IPS-NIHi11 (cell line): ENCODE data around the gene MAP4K5.

Experiments used
- DNase-seq: peaks from one replicate; pipeline ENCODE4 v3.0.0; 2012; ENCODE audit warnings: mixed read lengths, low spot score

MAP4K5 gene

DNA sequence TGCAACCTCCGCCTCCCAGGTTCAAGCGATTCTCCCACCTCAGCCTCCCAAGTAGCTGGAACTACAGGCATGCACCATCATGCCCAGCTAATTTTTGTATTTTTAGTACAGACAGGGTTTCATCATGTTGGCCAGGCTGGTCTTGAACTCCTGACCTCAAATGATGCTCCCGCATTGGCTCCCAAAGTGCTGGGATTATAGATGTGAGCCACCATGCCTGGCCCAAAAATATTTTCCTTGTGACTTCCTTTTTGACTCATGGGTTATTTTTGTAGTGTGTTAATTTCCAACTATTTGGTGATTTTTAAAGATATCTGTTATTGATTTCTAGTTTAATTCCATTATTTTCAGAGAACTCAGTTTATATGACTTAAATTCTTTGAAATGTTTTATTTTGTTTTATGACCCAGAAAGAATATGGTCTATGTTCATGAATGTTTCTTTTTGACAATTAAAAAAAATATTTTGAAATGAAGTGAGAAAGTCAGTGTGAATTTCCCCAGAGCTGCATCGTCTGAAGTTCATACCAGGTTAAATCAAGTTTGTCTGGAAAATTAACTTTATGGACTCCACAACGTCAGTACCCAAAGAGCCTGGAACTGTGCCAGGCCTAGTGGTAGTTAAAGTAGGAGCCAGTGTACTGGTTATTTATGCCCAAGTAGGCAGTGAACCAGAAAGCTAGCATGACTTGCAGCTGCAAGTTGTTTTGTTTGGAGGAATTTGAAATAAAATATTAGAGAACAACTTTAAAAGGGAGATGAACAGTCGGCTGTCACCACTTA is 132.9 kb downstream of the MAP4K5 start:
- DNase-seq, result no peak

DNA sequence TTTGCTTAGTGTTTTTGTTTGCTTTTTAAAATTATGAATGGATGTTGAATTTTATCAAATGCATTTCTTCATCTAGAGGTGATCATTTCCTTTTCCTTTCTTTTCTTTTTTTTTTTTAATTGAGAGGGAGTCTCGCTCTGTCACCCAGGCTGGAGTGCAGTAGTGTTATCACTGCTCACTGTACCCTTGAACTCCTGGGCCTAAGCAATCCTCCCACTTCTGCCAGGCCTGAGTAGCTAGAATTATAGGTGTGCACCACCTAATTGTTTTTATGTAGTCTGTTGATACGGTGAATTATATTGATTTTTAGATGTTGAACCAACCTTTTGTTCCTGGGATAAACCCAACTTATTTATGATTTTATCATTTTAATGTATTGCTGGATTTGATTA is 134.2 kb downstream of the MAP4K5 start:
- no peak for DNase-seq

DNA sequence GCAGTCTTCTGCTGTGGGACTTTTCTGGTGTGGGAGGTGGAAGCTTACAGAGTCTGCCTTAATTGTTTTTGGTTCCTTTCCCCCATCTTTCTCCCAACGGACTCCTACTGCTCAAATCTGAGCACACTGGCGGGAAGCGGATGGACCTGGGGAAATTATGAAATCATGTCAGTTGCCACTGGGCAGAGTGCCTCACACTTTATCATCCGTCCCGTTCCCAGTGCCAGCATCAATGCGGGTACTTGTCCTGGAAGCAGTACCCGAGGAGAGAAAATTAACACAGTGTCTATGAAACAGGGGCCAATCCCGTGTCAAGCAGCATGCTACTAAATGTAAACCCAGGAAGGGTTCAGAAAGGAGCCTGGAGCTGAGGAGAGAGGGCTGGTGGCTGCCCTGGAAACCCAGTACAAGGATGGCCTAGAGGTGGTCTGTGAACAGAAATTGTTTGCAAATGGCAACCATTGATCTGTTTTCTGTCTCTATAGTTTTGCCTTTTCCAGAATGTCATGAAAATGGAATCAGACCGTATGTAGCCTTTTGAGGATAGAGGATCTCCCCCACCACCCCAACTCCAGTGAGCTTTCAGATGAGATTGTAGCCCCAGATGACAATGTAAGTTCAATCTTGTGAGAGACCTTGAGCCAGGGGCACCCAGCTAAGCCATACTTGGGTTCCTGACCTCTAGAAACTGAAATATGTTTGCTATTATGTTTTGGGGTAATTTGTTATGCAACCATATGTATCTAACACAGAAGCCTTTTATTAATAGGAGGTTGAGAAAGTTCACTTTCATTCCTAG is 134.8 kb downstream of the MAP4K5 start:
- DNase-seq, result no peak

- peak; percentile 83 for DNase-seq
Measured at GRCh38 chr14:50396631-50397389, 135.6 kb downstream of the MAP4K5 start, which contains the start of gene CDKL1. CDKL1 (minus strand) TSS chr14:50396881; CDS start chr14:50395868, 1,013 bp downstream.

- no peak for DNase-seq
Measured at GRCh38 chr14:50395448-50395847, 136.9 kb downstream of the MAP4K5 start.

GRCh38 chr14:50394713-50395112 is 137.7 kb downstream of the MAP4K5 start:
- no peak for DNase-seq

DNA sequence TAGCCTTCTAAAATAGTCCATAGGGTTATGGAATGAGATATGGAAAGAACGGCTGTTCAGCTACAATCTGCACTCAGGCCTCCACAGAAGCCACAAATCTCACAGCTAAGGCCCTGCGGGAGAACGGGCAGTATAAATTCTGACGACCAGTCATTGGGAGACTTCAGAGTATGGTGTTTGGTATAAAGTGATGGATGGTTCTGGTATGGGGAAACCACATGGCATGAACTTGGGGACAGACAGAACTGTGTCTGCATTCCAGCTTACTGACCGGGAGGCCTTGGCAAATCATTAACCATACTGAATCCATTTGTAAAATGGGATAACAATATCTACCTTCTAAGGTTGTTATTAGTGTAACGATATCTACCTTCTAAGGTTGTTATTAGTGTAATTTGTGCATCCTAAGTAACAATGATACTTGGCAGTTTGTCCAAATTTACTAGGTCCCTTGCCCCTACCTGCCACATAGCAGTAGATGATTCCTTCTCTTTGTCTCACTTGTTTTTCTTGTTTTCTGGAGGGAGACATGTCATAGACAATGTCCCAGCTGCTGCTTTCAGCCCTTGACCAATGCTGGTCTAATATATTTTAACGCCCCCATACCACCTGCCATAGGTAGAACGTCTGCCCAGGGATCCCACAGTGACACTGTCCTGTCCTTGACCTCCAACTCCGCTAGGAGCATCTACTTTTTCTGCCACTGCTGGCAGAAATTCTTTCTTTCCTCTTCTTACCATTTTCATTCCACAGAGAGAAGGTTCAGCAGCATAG is 142.5 kb downstream of the MAP4K5 start:
- DNase-seq, result no peak

DNA sequence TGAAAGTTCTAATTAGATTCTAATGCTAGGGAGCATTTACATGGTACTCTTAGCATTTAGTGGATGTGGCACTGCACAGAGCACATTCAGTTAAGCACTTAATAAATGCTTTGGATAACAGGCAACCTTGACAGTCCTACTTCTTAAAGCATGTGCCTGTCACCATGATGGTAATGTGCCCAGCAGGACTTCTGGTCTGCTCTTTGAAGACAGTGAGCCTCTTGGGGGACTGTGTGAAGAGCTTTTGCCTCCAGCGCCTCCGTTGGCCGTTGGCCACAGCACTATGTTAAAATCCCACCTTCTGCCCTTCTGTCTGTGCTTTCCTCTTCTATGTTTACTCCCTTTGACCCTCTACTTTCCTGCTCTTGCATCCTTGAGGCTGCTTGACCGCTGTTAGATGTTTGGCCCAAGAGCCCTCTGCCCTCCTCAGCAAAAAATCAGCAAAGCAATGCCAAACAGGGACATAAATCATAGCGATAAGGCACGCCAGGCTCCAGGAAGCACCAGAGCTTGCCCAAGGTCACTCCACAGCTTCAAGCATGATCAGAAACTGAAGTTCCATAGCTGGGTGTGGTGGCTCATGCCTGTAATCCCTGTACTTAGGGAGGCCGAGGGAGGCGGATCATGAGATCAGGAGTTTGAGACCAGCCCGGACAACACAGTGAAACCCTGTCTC is 144.0 kb downstream of the MAP4K5 start:
- peak; percentile 55 for DNase-seq

DNA sequence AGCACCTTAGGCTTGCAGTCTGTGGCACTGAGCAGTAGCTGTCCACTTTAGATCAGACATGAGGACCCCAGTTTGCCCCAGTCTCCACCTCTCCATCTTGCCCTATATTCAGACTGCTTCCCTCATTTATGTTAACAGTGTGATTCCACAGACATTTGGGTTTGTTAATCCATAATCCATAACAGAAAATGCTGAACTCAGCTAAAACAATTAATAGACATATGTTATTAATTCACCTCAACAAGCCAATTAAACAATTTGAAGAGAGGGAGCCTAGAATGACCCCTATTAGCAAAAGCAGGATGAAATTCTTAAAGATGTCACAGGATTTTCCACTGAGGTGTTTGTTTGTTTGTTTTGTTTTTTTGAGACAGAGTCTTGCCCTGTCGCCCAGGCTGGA is 144.8 kb downstream of the MAP4K5 start:
- DNase-seq, result no peak

- DNase-seq, result no peak
Measured at GRCh38 chr14:50383618-50384225, 148.6 kb downstream of the MAP4K5 start.

DNA sequence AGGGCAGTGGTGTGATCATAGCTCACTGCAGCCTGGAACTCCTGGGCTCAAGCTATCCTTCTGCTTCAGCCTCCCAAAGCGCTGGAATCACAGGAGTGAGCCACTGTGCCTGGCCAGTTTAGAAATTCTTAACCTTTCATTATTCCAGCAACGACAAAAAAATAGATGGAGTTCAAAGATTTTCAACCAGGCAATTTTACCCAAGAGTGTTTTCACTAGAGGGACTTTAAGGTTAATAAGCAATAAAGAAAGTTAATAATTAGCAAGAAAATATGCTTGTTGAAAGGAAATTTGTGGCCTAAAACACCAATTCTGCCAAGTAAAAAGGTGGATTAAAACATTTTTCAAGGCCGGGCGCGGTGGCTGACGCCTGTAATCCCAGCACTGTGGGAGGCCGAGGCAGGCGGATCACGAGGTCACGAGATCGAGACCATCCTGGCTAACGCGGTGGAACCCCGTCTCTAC is 150.5 kb downstream of the MAP4K5 start:
- DNase-seq, result no peak

GRCh38 chr14:50381008-50381407 is 151.4 kb downstream of the MAP4K5 start:
- DNase-seq, result no peak

DNA sequence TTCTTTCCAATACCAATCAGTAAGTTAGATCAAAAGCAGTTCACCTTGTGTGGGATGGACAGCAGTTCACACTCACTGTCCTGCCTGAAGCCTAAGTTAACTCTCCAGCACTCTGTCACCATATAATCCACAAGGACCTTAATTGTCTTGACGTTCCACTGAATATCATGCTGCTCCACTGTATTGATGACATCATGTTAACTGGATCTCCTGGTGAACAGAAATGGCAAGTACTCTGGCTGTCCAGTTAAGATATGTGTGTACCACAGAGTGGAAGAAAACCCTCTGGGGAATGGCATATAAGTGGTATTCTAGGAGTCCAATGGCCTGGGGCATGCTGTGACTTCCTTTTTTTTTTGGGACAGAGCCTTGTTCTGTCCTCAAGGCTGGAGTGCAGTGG is 151.9 kb downstream of the MAP4K5 start:
- no peak for DNase-seq

- no peak for DNase-seq
Measured at GRCh38 chr14:50379563-50379962, 152.8 kb downstream of the MAP4K5 start.

DNA sequence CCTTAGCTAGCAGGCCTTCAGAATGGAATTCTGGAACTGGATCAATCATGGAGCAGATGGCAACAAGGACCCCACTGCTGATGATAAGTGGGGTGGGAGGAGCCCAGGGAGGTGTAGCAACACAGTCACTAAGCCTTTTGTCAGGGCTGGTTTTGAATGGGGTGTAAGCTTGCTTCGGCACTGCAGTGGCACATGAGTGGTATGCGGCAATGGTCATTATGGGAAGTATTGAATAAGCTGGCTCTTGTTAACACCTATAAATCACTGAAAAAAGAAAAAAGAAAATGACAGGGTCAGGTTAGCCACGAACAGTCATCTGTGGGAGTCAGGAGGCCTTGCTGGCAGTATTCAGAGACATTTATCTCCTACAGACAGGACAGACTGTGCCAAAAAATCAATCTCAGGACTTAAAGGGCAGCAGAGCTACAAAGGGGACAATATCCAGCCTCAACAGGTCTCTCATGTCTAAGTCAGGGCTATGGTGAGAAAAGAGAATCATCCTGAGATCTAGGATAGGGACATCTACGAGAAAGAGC is 154.8 kb downstream of the MAP4K5 start:
- no peak for DNase-seq

DNA sequence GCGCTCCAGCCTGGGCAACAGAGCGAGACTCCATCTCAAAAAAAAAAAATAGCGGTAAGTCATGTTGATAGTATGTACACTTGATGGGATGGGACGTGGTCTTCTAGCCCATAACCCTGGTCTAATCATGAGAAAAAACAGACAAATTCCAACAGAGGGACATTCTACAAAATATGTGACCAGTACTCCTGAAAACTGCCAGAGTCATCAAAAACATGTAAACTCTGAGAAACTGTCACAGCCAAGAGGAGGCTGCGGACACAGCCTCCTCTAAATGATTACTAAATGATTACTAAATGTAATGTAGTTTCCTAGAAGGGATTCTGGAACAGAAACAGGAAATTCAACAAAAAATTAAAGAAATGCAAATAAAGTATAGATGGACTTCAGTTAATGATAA is 156.6 kb downstream of the MAP4K5 start:
- DNase-seq, result no peak

DNA sequence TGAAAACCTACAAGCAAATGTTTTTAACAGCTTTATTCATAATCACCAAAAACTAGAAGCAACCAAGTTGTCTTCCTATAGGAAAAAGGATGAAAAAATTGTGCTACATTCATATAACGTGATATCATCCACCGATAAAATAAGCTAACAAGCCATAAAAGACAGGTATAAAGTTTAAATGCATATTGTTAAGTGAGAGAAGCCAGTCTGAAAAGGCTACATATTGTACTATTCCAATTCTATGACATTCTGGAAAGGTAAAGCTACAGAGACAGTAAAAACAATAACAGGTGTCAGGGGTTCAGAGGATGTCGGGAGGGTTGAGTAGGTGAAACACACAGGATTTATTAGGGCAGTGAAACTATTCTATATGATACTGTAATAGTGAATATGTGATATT is 158.4 kb downstream of the MAP4K5 start:
- DNase-seq, result no peak

DNA sequence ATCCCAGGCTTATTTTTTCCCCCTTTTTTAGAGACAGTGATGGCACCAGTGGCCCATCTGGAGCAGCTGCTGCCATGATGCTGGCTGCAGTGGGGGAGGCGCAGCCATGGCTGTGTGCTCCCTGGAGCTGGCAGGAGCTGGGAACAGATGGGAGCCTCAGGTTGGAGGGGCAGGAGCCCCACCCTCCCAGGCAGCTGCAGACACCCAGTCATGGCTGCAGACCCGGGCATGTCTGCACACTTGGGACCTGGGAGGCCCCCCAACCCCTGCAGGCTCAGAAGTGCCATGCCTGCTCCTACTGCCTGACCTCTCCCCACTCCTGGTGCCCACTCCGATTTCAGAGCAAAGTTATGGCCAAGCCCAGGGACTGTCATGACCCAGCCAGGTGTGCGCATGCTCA is 160.8 kb downstream of the MAP4K5 start:
- DNase-seq, result no peak
